ENCODE results near the gene TM9SF2.
A peak's percentile ranks its signal among the peaks of the same experiment; 100 is the strongest.

TM9SF2 gene

GRCh38 chr13:99582511-99582910, 81.2 kb downstream of the TM9SF2 start:
- no peak for DNase-seq

GRCh38 chr13:99585609-99586008, 84.3 kb downstream of the TM9SF2 start:
- no peak for DNase-seq

- DNase-seq: no peak
Measured at GRCh38 chr13:99587021-99587420, 85.7 kb downstream of the TM9SF2 start.

- no peak for DNase-seq
Measured at GRCh38 chr13:99587893-99588606, 86.8 kb downstream of the TM9SF2 start.

- no peak for DNase-seq
Measured at GRCh38 chr13:99589575-99589974, 88.3 kb downstream of the TM9SF2 start.

- no peak for DNase-seq
Measured at GRCh38 chr13:99590519-99591011, 89.3 kb downstream of the TM9SF2 start.

- no peak for DNase-seq
Measured at GRCh38 chr13:99596180-99596579, 94.9 kb downstream of the TM9SF2 start.

- no peak for DNase-seq
Measured at GRCh38 chr13:99600318-99600717, 99.0 kb downstream of the TM9SF2 start.

GRCh38 chr13:99601535-99601934, 100.3 kb downstream of the TM9SF2 start:
- no peak for DNase-seq

GRCh38 chr13:99604636-99605035, 103.4 kb downstream of the TM9SF2 start:
- DNase-seq: no peak

GRCh38 chr13:99605420-99606323, 104.4 kb downstream of the TM9SF2 start:
- DNase-seq: no peak

- peak; percentile 95 for DNase-seq
Measured at GRCh38 chr13:99606324-99607066, 105.2 kb downstream of the TM9SF2 start, which contains the start of gene CLYBL. Gene CLYBL, plus strand, starts transcription at chr13:99606690.

- no peak for DNase-seq
Measured at GRCh38 chr13:99608345-99608744, 107.1 kb downstream of the TM9SF2 start.

GRCh38 chr13:99610702-99611289, 109.5 kb downstream of the TM9SF2 start:
- DNase-seq: no peak
